H1 (cell line): Measurements from ENCODE around the gene MC5R. TPM values are rescaled to one million over a fixed set of nuclear protein-coding genes. Genes with fewer than 3 reads are reported as not detected.

Source experiments
- CTCF ChIA-PET: fragments of 300-600 bp; sonication (Branson Sonifier 250); formaldehyde crosslinking; loops from one replicate; lab custom pipeline; 2021; ENCODE audit not compliant: partially characterized antibody; lab: Charles Lee
- POLR2A ChIA-PET: fragments of 300-600 bp; sonication (Branson Sonifier 250); formaldehyde crosslinking; loops from one replicate; lab custom pipeline; 2021; ENCODE audit warnings: inconsistent platforms; ENCODE audit not compliant: partially characterized antibody; lab: Charles Lee
- DNase-seq, 2 experiments: peaks; one replicate each; pipeline versions ENCODE4 v3.0.0 to v3.0.0-alpha.2; 2010 to 2022; ENCODE audit warnings: low spot score in 2 of 2, low read depth in 1 of 2, mixed read lengths in 1 of 2
- FAIRE-seq: peaks from 2 replicates; lab custom pipeline; 2011; peaks lifted over from hg19 to GRCh38; lab: Jason Lieb, UNC
- H2AFZ ChIP-seq: 2 replicates; pipeline ENCODE4 v1.8.1; 2012; ENCODE audit warnings: low read length, inconsistent platforms
- H2AK5ac ChIP-seq: 2 replicates; pipeline ENCODE4 v1.6.1; 2013; ENCODE audit warnings: low read depth, low read length
- H2BK120ac ChIP-seq: replicated peaks from 2 replicates; pipeline ENCODE3; 2013; ENCODE audit warnings: low read depth, low read length, inconsistent platforms
- H2BK12ac ChIP-seq: 2 replicates; pipeline ENCODE4 v1.6.1; 2013; ENCODE audit warnings: low read depth, low read length
- H2BK15ac ChIP-seq: 2 replicates; pipeline ENCODE4 v1.6.1; 2013; ENCODE audit warnings: low read length
- H2BK20ac ChIP-seq: 2 replicates; pipeline ENCODE4 v1.6.1; 2013; ENCODE audit warnings: low read length
- H2BK5ac ChIP-seq: 2 replicates; pipeline ENCODE4 v1.6.1; 2013; ENCODE audit warnings: low read depth, low read length
- H3K14ac ChIP-seq: 2 replicates; pipeline ENCODE4 v1.6.1; 2013; ENCODE audit warnings: inconsistent platforms; ENCODE audit not compliant: insufficient read length
- H3K18ac ChIP-seq: 2 replicates; pipeline ENCODE4 v1.6.1; 2013; ENCODE audit warnings: low read length; ENCODE audit errors: extremely low read depth
- H3K23ac ChIP-seq: 2 replicates; pipeline ENCODE4 v1.6.1; 2013; ENCODE audit warnings: inconsistent platforms; ENCODE audit not compliant: insufficient read length
- H3K23me2 ChIP-seq: 2 replicates; pipeline ENCODE4 v1.6.1; 2013; ENCODE audit warnings: low read depth, low read length
- H3K27ac ChIP-seq: 2 replicates; pipeline ENCODE4 v1.6.1; 2011; ENCODE audit warnings: low read depth, low read length, inconsistent platforms
- H3K27me3 ChIP-seq, 4 experiments: replicated peaks in 1 of 4; 1 replicate in 1 of 4; 2 replicates in 3 of 4; pipeline versions ENCODE4 v1.6.1 to v1.8.1; 2011 to 2013; ENCODE audit warnings: low read length in 3 of 4, mild to moderate bottlenecking in 3 of 4, inconsistent platforms in 2 of 4, mixed read lengths in 2 of 4, moderate library complexity in 1 of 4; ENCODE audit not compliant: control insufficient read depth in 3 of 4, insufficient read depth in 3 of 4; ENCODE audit errors: extremely low read depth in 1 of 4
- H3K36me3 ChIP-seq, 4 experiments: 2 replicates each; pipeline versions ENCODE4 v1.6.1 to v1.8.1; 2011 to 2013; ENCODE audit warnings: mild to moderate bottlenecking in 4 of 4, low read length in 3 of 4, moderate library complexity in 2 of 4, control low read depth in 1 of 4, inconsistent platforms in 1 of 4; ENCODE audit not compliant: insufficient read depth in 4 of 4, control insufficient read depth in 2 of 4
- H3K4ac ChIP-seq: replicated peaks from 2 replicates; pipeline ENCODE3; 2013; ENCODE audit warnings: low read length, low read depth, mixed read lengths, inconsistent platforms; ENCODE audit not compliant: insufficient read length
- H3K4me1 ChIP-seq, 4 experiments: replicated peaks in 1 of 4; 1 replicate in 1 of 4; 2 replicates in 3 of 4; pipeline versions ENCODE4 v1.6.1 to v1.8.1; 2011 to 2013; ENCODE audit warnings: low read length in 3 of 4, inconsistent platforms in 2 of 4, mixed read lengths in 1 of 4; ENCODE audit not compliant: insufficient read depth in 4 of 4, control insufficient read depth in 3 of 4
- H3K4me2 ChIP-seq, 2 experiments: 2 replicates each; pipeline versions ENCODE4 v1.6.1 to v1.8.1; 2011 to 2013; ENCODE audit warnings: low read depth in 2 of 2, low read length in 2 of 2, control low read depth in 1 of 2, inconsistent platforms in 1 of 2, mild to moderate bottlenecking in 1 of 2; ENCODE audit not compliant: insufficient read depth in 1 of 2
- H3K4me3 ChIP-seq, 4 experiments: fragments of 200-600, 300-600 bp in 1 of 4; sonication (generic), shearing (Covaris generic), sonication (Bioruptor Twin) in 1 of 4; 2 replicates each; pipeline versions ENCODE4 v1.5.1 to v1.8.1; 2011 to 2016; ENCODE audit warnings: low read length in 4 of 4, low read depth in 3 of 4, control low read depth in 2 of 4, inconsistent platforms in 2 of 4, mild to moderate bottlenecking in 2 of 4, mixed read lengths in 1 of 4, moderate library complexity in 1 of 4; ENCODE audit not compliant: insufficient read depth in 2 of 4; ENCODE audit errors: extremely low read depth in 1 of 4
- H3K56ac ChIP-seq: replicated peaks from 2 replicates; pipeline ENCODE3; 2013; ENCODE audit warnings: low read depth, mild to moderate bottlenecking, mixed read lengths, low read length, inconsistent platforms; ENCODE audit not compliant: insufficient read length
- H3K79me1 ChIP-seq: 2 replicates; pipeline ENCODE4 v1.6.1; 2013; ENCODE audit warnings: low read depth, low read length, control low read depth
- H3K79me2 ChIP-seq, 2 experiments: 2 replicates each; pipeline versions ENCODE4 v1.6.1 to v1.8.1; 2012 to 2013; ENCODE audit warnings: low read length in 2 of 2, mild to moderate bottlenecking in 2 of 2, inconsistent platforms in 1 of 2; ENCODE audit not compliant: insufficient read depth in 2 of 2, control insufficient read depth in 1 of 2
- H3K9ac ChIP-seq, 4 experiments: replicated peaks in 1 of 4; 1 replicate in 1 of 4; 2 replicates in 3 of 4; pipeline versions ENCODE4 v1.6.1 to v1.8.1; 2011 to 2013; ENCODE audit warnings: low read depth in 3 of 4, low read length in 3 of 4, control low read depth in 2 of 4, mild to moderate bottlenecking in 2 of 4, moderate library complexity in 2 of 4, inconsistent platforms in 1 of 4; ENCODE audit errors: extremely low read depth in 1 of 4
- H3K9me3 ChIP-seq, 2 experiments: 2 replicates each; pipeline versions ENCODE4 v1.6.1 to v1.8.1; 2012 to 2013; ENCODE audit warnings: mild to moderate bottlenecking in 2 of 2, moderate library complexity in 2 of 2, control low read depth in 1 of 2, inconsistent platforms in 1 of 2, low read depth in 1 of 2, low read length in 1 of 2, mixed read lengths in 1 of 2; ENCODE audit not compliant: insufficient read depth in 2 of 2
- H4K20me1 ChIP-seq, 2 experiments: replicated peaks in 1 of 2; 2 replicates each; pipeline versions ENCODE3 to v1.8.1; 2011 to 2013; ENCODE audit warnings: inconsistent platforms in 2 of 2, low read length in 2 of 2, mild to moderate bottlenecking in 1 of 2; ENCODE audit not compliant: insufficient read depth in 2 of 2, control insufficient read depth in 1 of 2
- H4K5ac ChIP-seq: 2 replicates; pipeline ENCODE4 v1.6.1; 2013; ENCODE audit warnings: low read length, low read depth, mixed read lengths, inconsistent platforms; ENCODE audit not compliant: insufficient read length
- H4K8ac ChIP-seq: 2 replicates; pipeline ENCODE4 v1.8.0; 2013; ENCODE audit warnings: mild to moderate bottlenecking, moderate library complexity, low read length, inconsistent platforms; ENCODE audit not compliant: insufficient read depth; ENCODE audit errors: extremely low read depth
- H4K91ac ChIP-seq: replicated peaks from 2 replicates; pipeline ENCODE3; 2013; ENCODE audit warnings: low read length, mixed read lengths, inconsistent platforms; ENCODE audit not compliant: insufficient read length
- ASH2L ChIP-seq: fragments of 200-600, 300-600 bp; sonication (generic); IDR thresholded peaks from one replicate; pipeline ENCODE4 v1.7.1; 2017; ENCODE audit warnings: low read length
- CBX5 ChIP-seq: fragments of 300-800, 300-1000 bp; sonication (generic); IDR thresholded peaks from 2 replicates; pipeline ENCODE4 v1.7.1; 2016; ENCODE audit warnings: antibody characterized with exemption, low read length, low read depth
- GTF2F1 ChIP-seq: IDR thresholded peaks from 2 replicates; pipeline ENCODE4 v1.6.1; 2012; ENCODE audit warnings: low read depth, low read length, improper control_type of control experiment, borderline replicate concordance
- HDAC2 ChIP-seq, 2 experiments: fragments of 300-600 bp in 1 of 2; sonication (generic) in 1 of 2; IDR thresholded peaks; 2 replicates each; pipeline ENCODE4 v1.6.1; 2011 to 2012; ENCODE audit warnings: low read depth in 2 of 2, low read length in 2 of 2, mild to moderate bottlenecking in 2 of 2, moderate library complexity in 2 of 2, borderline replicate concordance in 1 of 2, inconsistent platforms in 1 of 2
- JUN ChIP-seq: IDR thresholded peaks from 2 replicates; pipeline ENCODE4 v1.6.1; 2011; ENCODE audit warnings: low read depth, mild to moderate bottlenecking, improper control_type of control experiment, low read length
- MAX ChIP-seq: IDR thresholded peaks from 2 replicates; pipeline ENCODE4 v1.6.1; 2012; ENCODE audit warnings: inconsistent platforms
- POLR2A ChIP-seq, 2 experiments: IDR thresholded peaks; 1 replicate in 1 of 2; 2 replicates in 1 of 2; pipeline ENCODE4 v1.6.1; 2011; ENCODE audit warnings: low read depth in 2 of 2, low read length in 2 of 2, mild to moderate bottlenecking in 2 of 2; ENCODE audit errors: control extremely low read depth in 1 of 2
- RBBP5 ChIP-seq: IDR thresholded peaks from 2 replicates; pipeline ENCODE4 v1.7.1; 2012; ENCODE audit warnings: low read depth, mild to moderate bottlenecking, inconsistent platforms, low read length, moderate library complexity, borderline replicate concordance
- SP2 ChIP-seq: IDR thresholded peaks from 2 replicates; pipeline ENCODE4 v1.6.1; 2012; ENCODE audit warnings: mild to moderate bottlenecking, low read length, inconsistent platforms
- SUZ12 ChIP-seq: fragments of 200-600 bp; sonication (generic); IDR thresholded peaks from 2 replicates; pipeline ENCODE4 v1.6.1; 2012; ENCODE audit warnings: mild to moderate bottlenecking, inconsistent platforms, low read length, moderate library complexity, mixed read lengths
- TEAD4 ChIP-seq: IDR thresholded peaks from 2 replicates; pipeline ENCODE4 v1.6.1; 2012; ENCODE audit warnings: low read depth, low read length, inconsistent platforms, mixed read lengths
- WGBS, 2 experiments: shearing (Covaris generic) in 1 of 2; methylation state at CpG; one replicate each; pipeline versions ENCODE4 v1.1.6 to v1.1.7; 2013 to 2015; ENCODE audit warnings: low lambda C conversion rate in 2 of 2, mixed read lengths in 2 of 2, inconsistent platforms in 1 of 2, low coverage in 1 of 2, missing lambda C conversion rate in 1 of 2; ENCODE audit not compliant: insufficient replicate concordance in 2 of 2, insufficient coverage in 1 of 2, insufficient read length in 1 of 2; ENCODE audit errors: extremely low coverage in 1 of 2, missing lambda C conversion rate in 1 of 2; 5-methylcytosine and 5-hydroxymethylcytosine counted together
- polyA plus RNA-seq, 7 experiments: library from polyadenylated mRNA; depleted of rRNA in 3 of 7; stranded (reverse) in 5 of 7; unstranded in 2 of 7; fragments of >200 nt in 5 of 7; fragments of 200-250 nt in 2 of 7; gene quantifications; 1 replicate in 5 of 7; 2 replicates in 1 of 7; 4 replicates in 1 of 7; pipeline versions ENCODE4 v1.2.1 to v1.2.3, GENCODE V29; 2011 to 2013; ENCODE audit warnings: missing spikeins in 2 of 7, mixed read lengths in 2 of 7
- total RNA-seq: library from RNA; stranded (reverse); fragmentation: NEBNext Ultra II Directional; extraction: Animal tissue kit (Norgen Biotek cat#: 25700); gene quantifications from 2 replicates; pipeline ENCODE4 v1.2.1, GENCODE V29; 2021

Gene MC5R
- total and polyA plus RNA-seq, 2 of the 8 experiments (the other 6 are each of a cell fraction or from before 2014, with no cell fraction given), result 0.37 to 1.4 TPM

GRCh38 chr18:13808294-13809042, 15.5 kb upstream of the MC5R start:
- H3K14ac ChIP-seq, result no peak overlapping the region
- H3K79me2 ChIP-seq, result no peaks in the 10 kb centered on the region
- H3K4me1 ChIP-seq, result peaks cover 16 to 46% (median 35%) of the 10 kb centered on the region in 4 experiments
- H3K79me1 ChIP-seq, result no peaks in the 10 kb centered on the region
- H2BK5ac ChIP-seq, result peak overlapping the region; percentile 94; the same call in 1 of the 2 replicates
- H3K27me3 ChIP-seq, result no peaks in the 10 kb centered on the region
- H4K5ac ChIP-seq, result peak overlapping the region; percentile 24
- H3K4ac ChIP-seq, result no peak overlapping the region
- H3K4me3 ChIP-seq, result peak overlapping the region in 1 of 4 experiments; percentile 33; a peak in 1 of 8 replicates
- H4K8ac ChIP-seq, result no peak overlapping the region
- peak overlapping the region; percentile 97 for H4K91ac ChIP-seq
- H3K23me2 ChIP-seq, result no peaks in the 10 kb centered on the region
- H2AFZ ChIP-seq, result no peak overlapping the region
- no peaks in the 10 kb centered on the region for H3K9me3 ChIP-seq
- ChIA-PET POLR2A (interaction anchor here (1.0 to 1.3 kb wide), 4 partner anchors 10 to 12 kb away, joined by 3 read pairs; no protein-coding TSS in a partner anchor), CTCF (interaction anchor here (0.6 to 10.2 kb wide), 5 partner anchors 13 to 279 kb away, joined by 3 to 104 read pairs (median 4); no protein-coding TSS in a partner anchor)
- DNase-seq (peak in 1 of 2 experiments; percentile 38), FAIRE-seq (no peak)
- H3K9ac ChIP-seq, result no peak overlapping the region
- H4K20me1 ChIP-seq, result no peaks in the 10 kb centered on the region
- 14% methylated on average over 8 of the region's 8 CpGs; no CpG with 5 or more reads in 1 of the 2 experiments for WGBS, 2 experiments
- H2AK5ac ChIP-seq, result peak overlapping the region; percentile 43
- H3K23ac ChIP-seq, result no peak overlapping the region
- no peak overlapping the region for H3K56ac ChIP-seq
- H3K18ac ChIP-seq, result peak overlapping the region; percentile 93; the same call in 1 of the 2 replicates
- H3K4me2 ChIP-seq, result peak overlapping the region; percentile 55 to 56
- no peak overlapping the region for H2BK15ac ChIP-seq
- H2BK120ac ChIP-seq, result peak overlapping the region; percentile 98
- peak overlapping the region; percentile 96; the same call in 1 of the 2 replicates for H2BK20ac ChIP-seq
- peak overlapping the region; percentile 77; the same call in 1 of the 2 replicates for H2BK12ac ChIP-seq
- H3K36me3 ChIP-seq, result no peaks in the 10 kb centered on the region
- peak overlapping the region; percentile 64; the same call in 1 of the 2 replicates for H3K27ac ChIP-seq
- TF ChIP-seq JUN (no peak), POLR2A (IDR thresholded peaks at IDR 0.05; ENCODE audit: control extremely low read depth in 1 of 2, low read depth in 2 of 2, low read length in 2 of 2) (no peak), HDAC2 (IDR thresholded peaks at IDR 0.05; ENCODE audit: borderline replicate concordance in 1 of 2, low read depth in 2 of 2, low read length in 2 of 2) (peak; percentile 40 to 61; a peak in 2 of 4 replicates), ASH2L (no peak), MAX (peak; percentile 29; the same call in 1 of the 2 replicates), SUZ12 (no peak), CBX5 (no peak), TEAD4 (0 out of 2 replicates have a peak, but pooled peaks have one; percentile 24), SP2 (no peak), GTF2F1 (no peak), RBBP5 (no peak)
